ENCODE data around the gene CDH6. TPM values are rescaled to one million over a fixed set of nuclear protein-coding genes. Genes with fewer than 3 reads are reported as not detected.

CDH6 gene
- total RNA-seq, 2 donors from 2014 or later, result 0.52 to 2.0 TPM

DNA sequence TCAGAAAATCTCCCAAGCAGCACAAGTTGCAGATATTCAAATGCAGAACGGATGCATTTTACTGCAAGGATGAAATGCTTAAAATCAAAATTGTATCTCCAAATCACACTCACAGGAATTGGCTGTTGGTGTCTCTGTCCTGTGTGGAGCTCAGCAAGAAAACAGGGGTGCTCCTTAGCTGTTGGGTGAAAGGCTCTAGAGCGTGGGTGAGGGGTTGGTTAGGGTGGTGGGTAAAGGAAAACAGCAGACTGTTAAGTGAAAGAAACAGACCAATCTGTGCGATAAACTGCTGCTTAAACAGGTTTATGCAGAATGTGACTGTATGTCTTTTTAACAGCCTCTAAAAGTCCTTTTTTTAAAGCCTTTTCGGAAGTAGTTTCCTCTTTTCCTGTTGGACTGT is 19.8 kb downstream of the CDH6 start:
- H3K4me3 ChIP-seq, result no peak overlapping the region
- no peaks in the 10 kb centered on the region for H3K27me3 ChIP-seq
- no peak overlapping the region for H3K27ac ChIP-seq
- H3K36me3 ChIP-seq, result no peaks in the 10 kb centered on the region
- no peak overlapping the region for H3K9ac ChIP-seq (ENCODE audit: low read depth in 2 of 2, low read length in 2 of 2)
- intact Hi-C loops (cut with DNase I), result no loop called here
- TF ChIP-seq, protein P1, sequence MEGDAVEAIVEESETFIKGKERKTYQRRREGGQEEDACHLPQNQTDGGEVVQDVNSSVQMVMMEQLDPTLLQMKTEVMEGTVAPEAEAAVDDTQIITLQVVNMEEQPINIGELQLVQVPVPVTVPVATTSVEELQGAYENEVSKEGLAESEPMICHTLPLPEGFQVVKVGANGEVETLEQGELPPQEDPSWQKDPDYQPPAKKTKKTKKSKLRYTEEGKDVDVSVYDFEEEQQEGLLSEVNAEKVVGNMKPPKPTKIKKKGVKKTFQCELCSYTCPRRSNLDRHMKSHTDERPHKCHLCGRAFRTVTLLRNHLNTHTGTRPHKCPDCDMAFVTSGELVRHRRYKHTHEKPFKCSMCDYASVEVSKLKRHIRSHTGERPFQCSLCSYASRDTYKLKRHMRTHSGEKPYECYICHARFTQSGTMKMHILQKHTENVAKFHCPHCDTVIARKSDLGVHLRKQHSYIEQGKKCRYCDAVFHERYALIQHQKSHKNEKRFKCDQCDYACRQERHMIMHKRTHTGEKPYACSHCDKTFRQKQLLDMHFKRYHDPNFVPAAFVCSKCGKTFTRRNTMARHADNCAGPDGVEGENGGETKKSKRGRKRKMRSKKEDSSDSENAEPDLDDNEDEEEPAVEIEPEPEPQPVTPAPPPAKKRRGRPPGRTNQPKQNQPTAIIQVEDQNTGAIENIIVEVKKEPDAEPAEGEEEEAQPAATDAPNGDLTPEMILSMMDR (IDR thresholded peaks at IDR 0.05), result no peak
- no peaks in the 10 kb centered on the region for H3K4me1 ChIP-seq
- no peaks in the 10 kb centered on the region for H3K9me3 ChIP-seq
- no peak for DNase-seq

DNA sequence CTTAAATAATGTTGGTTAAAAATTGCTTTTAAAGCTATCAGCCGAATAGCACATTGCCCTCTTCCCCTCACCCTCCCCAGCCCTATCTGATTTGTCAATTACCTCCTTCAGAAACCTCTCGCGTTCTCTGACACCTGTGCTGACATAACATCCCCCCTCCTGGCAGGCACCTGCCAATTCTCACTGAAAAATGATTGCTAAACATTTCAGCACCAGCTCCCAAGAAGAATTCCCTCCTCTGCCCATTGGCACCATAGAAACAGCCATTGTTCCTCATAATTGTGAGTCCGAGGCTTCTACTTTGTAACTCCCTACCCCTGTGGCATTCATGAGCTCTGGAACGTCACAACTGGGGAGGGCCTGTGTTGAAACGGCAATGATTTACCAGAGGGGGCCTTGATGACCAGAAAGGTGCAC is 20.2 kb downstream of the CDH6 start:
- no peaks in the 10 kb centered on the region for H3K9me3 ChIP-seq
- H3K27ac ChIP-seq, result no peak overlapping the region
- no peaks in the 10 kb centered on the region for H3K36me3 ChIP-seq
- no peaks in the 10 kb centered on the region for H3K4me1 ChIP-seq
- no peak overlapping the region for H3K9ac ChIP-seq (ENCODE audit: low read depth in 2 of 2, low read length in 2 of 2)
- intact Hi-C loops (cut with DNase I), result no loop called here
- no peaks in the 10 kb centered on the region for H3K27me3 ChIP-seq
- H3K4me3 ChIP-seq, result no peak overlapping the region
- no peak for DNase-seq
- TF ChIP-seq, protein P1 (IDR thresholded peaks at IDR 0.05), result no peak

DNA sequence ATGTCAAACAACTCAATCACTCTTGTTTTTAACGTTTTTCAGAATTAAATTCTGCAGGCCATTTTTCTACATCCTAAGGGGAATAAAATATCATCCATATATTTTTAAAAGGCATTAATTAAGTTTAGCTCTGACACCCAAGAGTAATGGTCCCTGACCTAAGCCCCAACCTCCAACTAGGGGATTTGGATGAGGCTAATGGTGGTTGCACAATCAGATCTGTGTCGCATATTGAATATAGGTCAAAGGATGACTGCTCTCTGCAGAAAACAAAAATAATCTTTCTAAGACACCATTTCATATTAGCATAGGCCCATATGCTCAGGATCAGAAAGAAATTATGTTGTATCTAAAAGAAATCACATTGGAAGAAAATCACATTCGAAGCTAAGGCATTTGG is 20.7 kb downstream of the CDH6 start:
- TF ChIP-seq, protein P1 (IDR thresholded peaks at IDR 0.05), result no peak
- DNase-seq, result no peak
- H3K4me1 ChIP-seq, result no peaks in the 10 kb centered on the region
- intact Hi-C loops (cut with DNase I), result no loop called here
- H3K36me3 ChIP-seq, result no peaks in the 10 kb centered on the region
- H3K4me3 ChIP-seq, result no peak overlapping the region
- no peak overlapping the region for H3K9ac ChIP-seq (ENCODE audit: low read depth in 2 of 2, low read length in 2 of 2)
- H3K27ac ChIP-seq, result no peak overlapping the region
- H3K27me3 ChIP-seq, result no peaks in the 10 kb centered on the region
- H3K9me3 ChIP-seq, result no peaks in the 10 kb centered on the region

DNA sequence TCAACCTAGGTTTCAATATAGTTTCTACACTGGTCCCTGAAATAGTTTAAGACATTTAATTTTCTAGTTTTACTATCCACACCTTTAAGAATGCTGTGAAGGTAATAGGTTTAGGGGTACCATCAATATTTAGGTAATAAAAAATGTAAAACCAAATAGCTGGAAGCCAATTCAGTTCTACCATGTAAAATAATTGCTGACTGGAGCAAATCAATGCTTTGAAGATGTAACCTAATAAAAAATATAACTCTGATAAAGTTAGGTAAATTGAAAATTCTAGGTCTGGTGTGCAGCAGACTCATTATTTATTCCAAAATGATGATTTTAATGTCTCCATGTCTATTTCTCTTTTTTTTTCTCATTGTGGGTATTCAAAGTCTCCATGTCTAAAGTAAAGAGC is 21.8 kb downstream of the CDH6 start:
- Histone ChIP-seq H3K4me3 (no peak overlapping the region), H3K9ac (ENCODE audit: low read depth in 2 of 2, low read length in 2 of 2) (no peak overlapping the region), H3K27ac (no peak overlapping the region), H3K27me3 (no peaks in the 10 kb centered on the region), H3K4me1 (no peaks in the 10 kb centered on the region), H3K9me3 (no peaks in the 10 kb centered on the region), H3K36me3 (no peaks in the 10 kb centered on the region)
- TF ChIP-seq, protein P1 (IDR thresholded peaks at IDR 0.05), result no peak
- no peak for DNase-seq
- intact Hi-C loops (cut with DNase I), result no loop called here

DNA sequence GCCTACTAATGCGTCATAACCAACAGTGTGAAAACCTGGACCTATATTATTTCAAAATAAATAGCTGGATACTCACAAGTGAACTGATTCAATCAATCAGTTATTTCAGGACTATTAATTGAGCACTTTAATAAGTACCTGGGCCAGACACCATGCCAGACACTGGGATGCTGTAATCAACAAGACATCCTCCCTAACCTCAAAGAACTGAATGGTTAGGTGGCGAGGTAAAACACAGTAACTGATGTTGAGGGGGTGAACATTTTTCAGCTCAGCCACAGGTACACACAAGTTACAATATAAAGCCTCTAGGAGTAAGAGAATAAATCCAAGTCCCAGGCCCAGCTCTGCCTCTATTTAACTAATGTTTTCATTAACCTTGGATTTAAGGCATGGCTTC is 24.0 kb downstream of the CDH6 start:
- intact Hi-C loops (cut with DNase I), result no loop called here
- Histone ChIP-seq H3K27ac (no peak overlapping the region), H3K4me1 (no peaks in the 10 kb centered on the region), H3K27me3 (no peaks in the 10 kb centered on the region), H3K9ac (ENCODE audit: low read depth in 2 of 2, low read length in 2 of 2) (no peak overlapping the region), H3K9me3 (no peaks in the 10 kb centered on the region), H3K36me3 (no peaks in the 10 kb centered on the region), H3K4me3 (no peak overlapping the region)
- TF ChIP-seq, protein P1 (IDR thresholded peaks at IDR 0.05), result no peak
- no peak for DNase-seq

DNA sequence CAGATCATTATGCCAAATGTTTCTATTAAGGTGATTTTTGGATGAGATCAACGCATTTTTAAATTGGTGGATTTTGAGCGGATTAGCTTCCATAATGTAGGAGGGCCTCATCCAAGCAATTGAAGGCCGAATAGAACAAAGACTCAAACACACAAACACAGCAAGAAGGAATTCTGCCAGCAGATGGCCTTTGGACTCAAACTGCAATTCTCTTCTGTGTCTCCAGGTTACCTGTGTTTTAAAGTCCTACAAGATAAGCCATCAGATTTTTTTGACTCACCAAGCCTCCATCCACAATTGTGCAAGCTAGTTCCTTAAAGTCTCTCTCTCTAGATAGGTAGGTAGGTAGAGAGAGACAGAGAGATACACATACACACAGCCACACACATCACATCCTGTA is 25.5 kb downstream of the CDH6 start:
- Histone ChIP-seq H3K27me3 (no peaks in the 10 kb centered on the region), H3K4me3 (no peak overlapping the region), H3K4me1 (no peaks in the 10 kb centered on the region), H3K9me3 (no peaks in the 10 kb centered on the region), H3K9ac (ENCODE audit: low read depth in 2 of 2, low read length in 2 of 2) (no peak overlapping the region), H3K36me3 (no peaks in the 10 kb centered on the region), H3K27ac (no peak overlapping the region)
- TF ChIP-seq, protein P1 (IDR thresholded peaks at IDR 0.05), result no peak
- intact Hi-C loops (cut with DNase I), result no loop called here
- DNase-seq, result peak; percentile 45

Data from colonic mucosa (tissue), 4 donors.